ENCODE results near the gene KRTAP16-1. TPM values are rescaled to one million over a fixed set of nuclear protein-coding genes. Genes with fewer than 3 reads are reported as not detected.

The KRTAP16-1 gene
- total RNA-seq (2016; rRNA removed; fragmentation: Illumina TruSeq; extraction: Trizol) (not detected in 2 replicates), polyA plus RNA-seq (2011; rRNA removed) (not detected in 2 replicates), polyA minus RNA-seq (2011; rRNA and poly(A)+ RNA removed; ENCODE audit: low replicate concordance) (not detected in 2 replicates), Bru-seq, nascent RNA (not detected), BruChase-seq, experiment 1, labeled RNA remaining after a 6-hour chase (not detected), BruChase-seq, experiment 2, labeled RNA remaining after a 2-hour chase (not detected)
- total RNA-seq (2016; cell fraction: cytosol; rRNA removed; fragmentation: Illumina TruSeq; extraction: Trizol; ENCODE audit: low read depth): not detected in 2 replicates
- not detected in 2 replicates for total RNA-seq (2016; cell fraction: insoluble cytoplasmic fraction; rRNA removed; fragmentation: Illumina TruSeq; extraction: Trizol)
- total RNA-seq (2016; cell fraction: membrane; rRNA removed; fragmentation: Illumina TruSeq; extraction: Trizol): not detected in 2 replicates
- not detected in 2 replicates for total RNA-seq (2016; cell fraction: nucleus; rRNA removed; fragmentation: Illumina TruSeq; extraction: Trizol)
- polyA plus RNA-seq (2011; cell fraction: cytosol; rRNA removed): not detected in 2 replicates
- polyA plus RNA-seq (2011; cell fraction: nucleus; rRNA removed): not detected in 2 replicates
- not detected in 2 replicates for polyA plus RNA-seq (2012)
- not detected in 2 replicates for polyA plus RNA-seq (2016; cell fraction: cytosol; fragmentation: Illumina TruSeq; extraction: Trizol; ENCODE audit: low read depth)
- polyA plus RNA-seq (2016; cell fraction: insoluble cytoplasmic fraction; fragmentation: Illumina TruSeq; extraction: Trizol; ENCODE audit: low read depth): not detected in 2 replicates
- polyA plus RNA-seq (2016; cell fraction: membrane; fragmentation: Illumina TruSeq; extraction: Trizol; ENCODE audit: low read depth): not detected in 2 replicates
- not detected in 2 replicates for polyA plus RNA-seq (2016; cell fraction: nucleus; fragmentation: Illumina TruSeq; extraction: Trizol; ENCODE audit: insufficient read depth, low read depth)
- not detected in 2 replicates for polyA minus RNA-seq (2011; cell fraction: cytosol; rRNA and poly(A)+ RNA removed)
- not detected in 2 replicates for polyA minus RNA-seq (2011; cell fraction: nucleus; rRNA and poly(A)+ RNA removed)
- long read RNA-seq, experiment 1: 0 reads
- long read RNA-seq, experiment 2: 0 reads

GRCh38 chr17:41308918-41309359 is at the start of gene KRTAP16-1:
Gene KRTAP16-1, minus strand, starts transcription at chr17:41309309. Its CDS starts 56 bp downstream, at chr17:41309253.
- Histone ChIP-seq H3K4me1 (ENCODE audit: insufficient read depth, low read length) (no peaks in the 10 kb centered on the region), H3K9me3 (ENCODE audit: low read length) (no peaks in the 10 kb centered on the region), H3K36me3 (replicated peaks in 1 of 2; ENCODE audit: control insufficient read depth in 1 of 2, insufficient read depth in 2 of 2, low read length in 2 of 2) (no peaks in the 10 kb centered on the region), H3K79me2 (ENCODE audit: insufficient read depth, low read length) (no peaks in the 10 kb centered on the region), H3K9ac (ENCODE audit: insufficient read depth, low read depth, low read length) (no peak within 1 kb of the TSS), H3K27me3 (ENCODE audit: control insufficient read depth in 1 of 2, insufficient read depth in 2 of 2, low read length in 2 of 2) (peaks cover 3 to 30% of the 10 kb centered on the region in 2 experiments; a peak in 3 of 5 replicates), H2AFZ (ENCODE audit: low read length) (no peak within 1 kb of the TSS), H3K27ac (ENCODE audit: extremely low read length, insufficient read depth, low read length) (no peak within 1 kb of the TSS), H3K4me2 (ENCODE audit: low read depth, low read length) (no peak within 1 kb of the TSS), H4K20me1 (ENCODE audit: insufficient read depth, low read length) (no peaks in the 10 kb centered on the region), H3K4me3 (replicated peaks in 1 of 3; ENCODE audit: insufficient read depth in 1 of 3, low read depth in 2 of 3, low read length in 3 of 3) (no peak within 1 kb of the TSS)
- POLR2A ChIA-PET: no interaction called here
- FAIRE-seq (no peak), ATAC-seq (no peak; the same call in 2 of the 3 replicates), DNase-seq (ENCODE audit: low spot score) (no peak)
- 24% methylated on average over 5 of the region's 7 CpGs for WGBS (ENCODE audit: low lambda C conversion rate)
- no TSS peak for BruUV-seq (replicated peaks)
- TF ChIP-seq ISX (CRISPR knock-in tag; conservative IDR thresholded peaks at IDR 0.05) (no peak), ZNF430 (CRISPR knock-in tag; IDR thresholded peaks at IDR 0.05) (no peak), ZNF616 (CRISPR knock-in tag; IDR thresholded peaks at IDR 0.05; ENCODE audit: low read depth) (no peak), ZNF331 (CRISPR knock-in tag; IDR thresholded peaks at IDR 0.05) (no peak), ZNF674 (CRISPR knock-in tag; IDR thresholded peaks at IDR 0.05; ENCODE audit: low read depth) (no peak), IKZF4 (CRISPR knock-in tag; IDR thresholded peaks at IDR 0.05; ENCODE audit: borderline replicate concordance, low read depth, not compliant biosample characterization) (no peak), NR1H2 (CRISPR knock-in tag; IDR thresholded peaks at IDR 0.05; ENCODE audit: borderline replicate concordance, low read depth) (no peak), NFE2L1 (CRISPR knock-in tag; IDR thresholded peaks at IDR 0.05; ENCODE audit: borderline replicate concordance) (no peak), ZNF770 (CRISPR knock-in tag; IDR thresholded peaks at IDR 0.05) (no peak), ZNF746 (CRISPR knock-in tag; IDR thresholded peaks at IDR 0.05) (no peak), MED1 (CRISPR knock-in tag; IDR thresholded peaks at IDR 0.05) (no peak), ZNF605 (CRISPR knock-in tag; IDR thresholded peaks at IDR 0.05) (no peak), ZNF276 (CRISPR knock-in tag; IDR thresholded peaks at IDR 0.05; ENCODE audit: low read depth) (no peak), LRRFIP1 (CRISPR knock-in tag; conservative IDR thresholded peaks at IDR 0.05) (no peak), SAP130 (CRISPR knock-in tag; IDR thresholded peaks at IDR 0.05; ENCODE audit: low read depth) (no peak)
- in situ Hi-C loops (cut with HindIII; ENCODE audit: extremely low pct_ligation_motif_present, low pct_unique_long_range_greater_than_20kb) (no loop called here), intact Hi-C loops (cut with micrococcal nuclease; ENCODE audit: unreplicated experiment) (no loop called here)
- CTCF ChIA-PET (ENCODE audit: low intra/inter-chr PET ratio, low total read pairs): no interaction called here

Data from HepG2 (cell line).